ENCODE measurements around the gene INTS6L. TPM values are rescaled to one million over a fixed set of nuclear protein-coding genes. Genes with fewer than 3 reads are reported as not detected.

Gene INTS6L
- total RNA-seq, 2 experiments from 2014 or later = 26.7 to 30.5 TPM

GRCh38 chrX:135536877-135537276 is 16.4 kb downstream of the INTS6L start:
- ChIA-PET POLR2A (interaction anchor here (0.7 to 5.1 kb wide), 2 partner anchors 14 to 17 kb away, joined by 4 to 39 read pairs; partner anchors contain the start of gene INTS6L), CTCF (no interaction called here)
- Histone ChIP-seq H3K4me1 (ENCODE audit: insufficient read depth, low read length) (peaks cover 13% of the 10 kb centered on the region), H3K27ac (ENCODE audit: low read depth in 1 of 2, low read length in 2 of 2) (peak overlapping the region in 1 of 2 donors; percentile 13), H3K9me3 (ENCODE audit: control insufficient read depth in 1 of 2, insufficient read depth in 1 of 2, low read length in 2 of 2) (no peaks in the 10 kb centered on the region), H3K36me3 (ENCODE audit: insufficient read depth, low read length) (peaks cover 6% of the 10 kb centered on the region), H3K27me3 (ENCODE audit: control insufficient read depth in 1 of 2, insufficient read depth in 2 of 2, low read length in 2 of 2) (no peaks in the 10 kb centered on the region), H3K4me3 (ENCODE audit: low read length) (no peak overlapping the region)
- Mint-ChIP-seq H3K9me3 (no peaks in the 10 kb centered on the region), H3K27ac (peak overlapping the region; percentile 77), H3K36me3 (ENCODE audit: low read depth) (peaks cover 2% of the 10 kb centered on the region), H3K4me3 (peak overlapping the region; percentile 62), H3K27me3 (no peaks in the 10 kb centered on the region), H3K4me1 (ENCODE audit: low read depth) (peaks cover 74% of the 10 kb centered on the region)
- peak; percentile 85 for ATAC-seq (ENCODE audit: poor library complexity)
- intact Hi-C loops (cut with DNase I, micrococcal nuclease) = loop anchor here in 1 of 2 experiments (2.0 to 10.0 kb wide), 2 partner anchors 16 to 52 kb away; partner anchors contain the start of gene INTS6L
- TF ChIP-seq CTCF (IDR thresholded peaks at IDR 0.05) = no peak
- DNase-seq = peak in 3 of 14 experiments; percentile 26 to 31 (median 27)

- ChIA-PET POLR2A (no interaction called here), CTCF (no interaction called here)
- Mint-ChIP-seq H3K27ac (peak overlapping the region; percentile 12), H3K36me3 (ENCODE audit: low read depth) (peaks cover 9% of the 10 kb centered on the region), H3K27me3 (no peaks in the 10 kb centered on the region), H3K4me3 (no peak overlapping the region), H3K4me1 (ENCODE audit: low read depth) (peaks cover 67% of the 10 kb centered on the region), H3K9me3 (no peaks in the 10 kb centered on the region)
- Histone ChIP-seq H3K36me3 (ENCODE audit: insufficient read depth, low read length) (peaks cover 4% of the 10 kb centered on the region), H3K4me1 (ENCODE audit: insufficient read depth, low read length) (peaks cover 15% of the 10 kb centered on the region), H3K27me3 (ENCODE audit: control insufficient read depth in 1 of 2, insufficient read depth in 2 of 2, low read length in 2 of 2) (no peaks in the 10 kb centered on the region), H3K9me3 (ENCODE audit: control insufficient read depth in 1 of 2, insufficient read depth in 1 of 2, low read length in 2 of 2) (no peaks in the 10 kb centered on the region), H3K27ac (ENCODE audit: low read depth in 1 of 2, low read length in 2 of 2) (no peak overlapping the region), H3K4me3 (ENCODE audit: low read length) (no peak overlapping the region)
- no peak for TF ChIP-seq CTCF (IDR thresholded peaks at IDR 0.05)
- intact Hi-C loops (cut with DNase I, micrococcal nuclease) = no loop called here
- ATAC-seq (ENCODE audit: poor library complexity) = no peak
- DNase-seq = no peak
Measured at GRCh38 chrX:135541351-135541750, 20.9 kb downstream of the INTS6L start.

GRCh38 chrX:135543172-135543571 is 22.7 kb downstream of the INTS6L start:
- Mint-ChIP-seq H3K27ac (peak overlapping the region; percentile 70), H3K4me3 (no peak overlapping the region), H3K4me1 (ENCODE audit: low read depth) (peaks cover 51% of the 10 kb centered on the region), H3K27me3 (no peaks in the 10 kb centered on the region), H3K9me3 (no peaks in the 10 kb centered on the region), H3K36me3 (ENCODE audit: low read depth) (peaks cover 22% of the 10 kb centered on the region)
- intact Hi-C loops (cut with DNase I, micrococcal nuclease) = no loop called here
- TF ChIP-seq CTCF (IDR thresholded peaks at IDR 0.05) = no peak
- ATAC-seq (ENCODE audit: poor library complexity) (no peak), DNase-seq (no peak)
- CTCF ChIA-PET = interaction anchor here (1.0 to 2.6 kb wide), 3 partner anchors 10 to 18 kb away, joined by 3 to 14 read pairs (median 3); no protein-coding TSS in a partner anchor
- Histone ChIP-seq H3K4me1 (ENCODE audit: insufficient read depth, low read length) (peaks cover 10% of the 10 kb centered on the region), H3K27me3 (ENCODE audit: control insufficient read depth in 1 of 2, insufficient read depth in 2 of 2, low read length in 2 of 2) (no peaks in the 10 kb centered on the region), H3K9me3 (ENCODE audit: control insufficient read depth in 1 of 2, insufficient read depth in 1 of 2, low read length in 2 of 2) (no peaks in the 10 kb centered on the region), H3K27ac (ENCODE audit: low read depth in 1 of 2, low read length in 2 of 2) (no peak overlapping the region), H3K4me3 (ENCODE audit: low read length) (no peak overlapping the region), H3K36me3 (ENCODE audit: insufficient read depth, low read length) (peaks cover 13% of the 10 kb centered on the region)
- POLR2A ChIA-PET = interaction anchor here (2.4 kb wide), 1 partner anchor 21 kb away, joined by 11 read pairs; no protein-coding TSS in a partner anchor
